Activated CD8-positive, alpha-beta memory T cell treated with anti-CD3 and anti-CD28 coated beads for 48 hours (primary cell): ENCODE data around the gene SHMT2.

Experiments
- DNase-seq, 3 experiments: peaks; one replicate each; pipeline ENCODE4 v3.0.0-alpha.2; 2020; ENCODE audit warnings: low read depth in 2 of 3, low spot score in 2 of 3

SHMT2 gene

DNA sequence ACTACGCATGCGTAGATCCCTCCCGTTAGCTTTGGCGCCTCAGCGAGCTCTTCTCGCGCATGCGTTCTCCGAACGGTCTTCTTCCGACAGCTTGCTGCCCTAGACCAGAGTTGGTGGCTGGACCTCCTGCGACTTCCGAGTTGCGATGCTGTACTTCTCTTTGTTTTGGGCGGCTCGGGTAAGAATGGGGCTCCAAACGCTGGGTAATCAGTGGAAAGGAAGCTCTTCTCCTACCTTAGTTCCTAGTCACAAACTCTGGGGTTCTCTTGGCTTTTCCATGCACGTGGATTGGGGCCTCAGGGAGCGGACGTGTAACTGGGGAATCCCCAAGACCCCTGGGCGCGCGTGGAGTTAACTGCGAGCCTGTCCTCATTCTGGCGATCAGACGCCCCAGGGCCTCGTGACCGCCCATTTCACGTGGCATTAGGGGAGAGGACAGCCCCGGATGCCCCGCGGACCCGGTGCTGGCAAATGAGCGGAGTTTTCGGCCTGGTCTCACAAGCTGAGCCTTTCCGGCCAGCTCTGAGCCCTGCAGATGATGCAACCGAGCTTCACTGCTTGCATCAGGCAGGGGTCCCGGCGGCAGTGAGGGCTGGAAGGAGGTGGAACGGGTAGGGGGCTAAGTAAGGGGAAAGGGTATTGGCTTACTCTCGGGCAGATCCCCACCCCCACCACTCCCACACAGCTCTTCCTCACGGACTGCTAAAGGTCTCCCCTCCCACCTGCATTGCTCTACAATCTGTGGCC lies at the start of gene SHMT2:
SHMT2 (plus strand) TSS at position 78 of the 747 bp plus-strand sequence; CDS start at position 146, 68 bp downstream.
- DNase-seq = peak in 2 of 3 experiments; percentile 85 to 91

GRCh38 chr12:57180321-57180989 lies 49.1 kb upstream of the SHMT2 start:
- no peak for DNase-seq

GRCh38 chr12:57181072-57181471 lies 48.4 kb upstream of the SHMT2 start:
- no peak for DNase-seq

DNA sequence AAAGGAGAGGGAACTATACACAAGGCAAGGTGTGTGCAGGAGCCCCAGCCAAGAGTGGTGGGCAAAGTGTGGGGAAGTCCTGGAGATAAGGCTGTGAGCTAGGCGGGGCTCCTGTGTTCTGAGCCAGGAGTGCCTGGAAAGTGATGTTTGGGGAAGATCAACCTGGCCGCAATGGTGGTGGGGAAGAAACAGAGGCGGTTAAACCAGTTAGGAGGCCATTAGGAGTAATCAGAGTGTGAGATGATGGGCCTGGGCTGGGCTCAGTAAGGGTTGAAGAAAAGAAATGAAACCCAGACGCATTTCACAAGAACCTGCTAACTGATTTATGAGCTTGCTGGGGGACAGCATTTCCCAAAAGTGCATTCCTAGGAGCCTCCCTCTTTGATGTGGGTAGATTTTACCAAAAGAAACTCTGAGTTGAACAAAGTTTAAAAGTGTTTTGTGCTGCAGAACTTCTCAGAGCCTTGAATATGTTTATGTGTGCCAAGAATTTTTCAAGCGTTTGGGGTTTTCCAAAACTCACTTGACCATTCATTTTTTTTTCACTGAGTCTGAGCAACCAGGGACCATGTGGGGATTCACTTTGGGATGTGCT lies 47.9 kb upstream of the SHMT2 start:
- no peak for DNase-seq

DNA sequence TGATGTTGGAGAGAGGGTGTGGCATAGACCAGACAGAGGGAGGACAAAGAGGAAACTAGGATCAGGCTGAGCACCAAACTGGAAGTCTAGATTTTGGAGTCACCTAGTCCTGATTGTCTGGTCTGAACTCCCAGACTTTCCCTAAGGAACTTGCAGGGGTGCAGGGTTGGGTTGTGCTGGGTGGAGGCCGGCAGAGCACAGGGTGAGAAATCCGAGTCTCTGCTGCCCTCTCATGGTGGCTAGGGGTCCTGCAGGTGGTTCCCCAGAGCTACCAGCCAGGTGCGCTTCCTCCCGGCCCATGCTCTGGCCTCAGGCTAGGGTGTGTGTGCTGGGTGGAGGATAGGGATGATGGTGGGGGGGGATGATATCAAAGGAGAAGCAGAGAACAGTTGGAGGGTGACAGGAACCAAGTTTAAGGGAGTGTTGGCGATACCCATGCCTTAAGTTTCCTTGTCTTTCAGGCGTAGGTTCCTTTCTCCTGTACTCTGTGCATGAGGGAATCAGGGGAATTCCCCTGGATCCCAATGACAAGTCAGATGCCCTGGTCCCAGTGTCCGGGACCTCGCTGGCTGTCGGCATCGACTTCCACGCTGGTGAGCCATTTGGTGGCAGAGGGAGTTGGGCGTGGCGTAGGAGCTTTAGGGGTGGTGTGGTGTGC lies 46.5 kb upstream of the SHMT2 start:
- DNase-seq = peak; percentile 44 to 75 (median 71)

GRCh38 chr12:57183939-57184725 lies 45.4 kb upstream of the SHMT2 start:
- DNase-seq = no peak

GRCh38 chr12:57185403-57185802 lies 44.1 kb upstream of the SHMT2 start:
- DNase-seq = no peak

DNA sequence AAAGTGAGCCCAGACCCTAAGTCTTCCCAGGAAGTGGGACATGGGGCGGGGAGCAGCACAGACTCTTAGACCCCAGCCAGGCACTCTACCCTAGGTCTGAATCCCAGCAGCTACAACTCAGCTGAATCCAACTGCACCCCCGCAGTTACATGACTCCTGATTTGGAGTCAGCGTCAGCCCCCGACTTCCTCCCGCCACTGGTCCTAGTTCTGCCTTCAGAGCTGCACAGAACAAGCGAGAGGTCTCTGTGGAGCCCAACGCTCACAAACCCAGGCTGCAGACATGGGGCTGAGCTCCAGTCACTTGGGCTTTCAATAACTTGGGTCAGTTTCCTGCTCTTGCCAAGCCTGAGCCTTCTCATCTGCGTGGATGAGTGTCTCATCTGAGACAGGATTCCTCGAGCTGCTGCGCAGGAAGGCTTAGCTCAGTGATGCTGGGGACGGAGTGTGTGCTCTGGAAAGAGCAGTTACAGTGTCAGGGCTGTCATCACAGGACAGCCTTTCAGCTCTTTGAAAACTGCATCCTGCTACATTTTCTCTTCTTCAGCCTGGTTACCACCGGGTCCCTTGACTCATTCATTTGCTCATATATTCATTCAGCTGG lies 43.5 kb upstream of the SHMT2 start:
- DNase-seq = no peak

DNA sequence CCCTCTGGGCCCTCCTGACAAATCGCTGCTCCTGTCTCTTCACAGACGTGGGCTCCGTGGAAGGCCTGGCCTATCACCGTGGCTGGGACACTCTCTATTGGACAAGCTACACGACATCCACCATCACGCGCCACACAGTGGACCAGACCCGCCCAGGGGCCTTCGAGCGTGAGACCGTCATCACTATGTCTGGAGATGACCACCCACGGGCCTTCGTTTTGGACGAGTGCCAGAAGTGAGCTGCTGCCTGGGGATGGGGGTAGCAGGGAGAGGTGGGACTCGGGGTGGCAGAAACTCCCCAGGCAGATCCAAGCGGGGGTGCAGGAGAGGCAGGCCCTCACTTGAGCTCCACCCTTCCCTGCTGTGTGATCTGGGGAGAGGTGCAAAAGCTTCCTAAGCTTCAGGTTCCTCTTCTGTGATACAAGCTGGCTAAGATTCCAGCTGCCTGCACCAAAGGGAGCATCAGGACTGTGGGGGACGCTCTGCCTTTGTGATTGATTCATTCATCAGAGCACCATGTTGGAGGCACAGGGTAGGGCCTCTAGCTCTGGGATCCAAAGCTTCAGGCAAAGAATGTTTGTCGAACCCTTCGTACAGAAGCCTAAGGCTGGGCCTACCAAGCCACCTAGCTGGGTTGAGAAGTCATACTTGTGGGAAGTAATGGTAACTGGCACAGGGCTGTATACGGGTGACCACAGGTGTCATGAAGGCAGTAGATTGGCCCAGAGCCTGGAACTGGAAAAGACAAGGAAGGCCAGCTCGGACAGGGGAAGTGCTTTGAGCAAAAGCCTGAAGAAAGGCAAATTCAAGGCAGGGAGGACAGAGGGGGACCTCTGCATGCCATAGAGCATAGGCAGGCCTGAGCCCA lies 42.1 kb upstream of the SHMT2 start:
- DNase-seq = no peak

DNA sequence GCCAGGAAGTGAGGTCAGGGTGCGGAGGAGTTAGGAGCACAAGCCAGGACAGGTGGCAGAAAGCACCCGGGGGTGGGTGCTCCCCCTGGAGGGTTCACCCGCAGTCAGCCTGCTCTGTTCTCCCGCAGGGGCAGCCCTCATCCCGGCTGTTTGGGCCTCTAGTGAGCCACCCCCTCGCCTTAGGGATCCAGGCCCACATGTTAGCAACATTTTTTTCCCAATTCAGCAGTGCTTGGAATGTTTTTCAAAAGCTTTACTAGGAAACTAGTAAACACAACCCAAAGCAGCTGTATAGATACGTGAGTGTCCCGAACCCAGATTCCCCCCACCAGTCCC lies 41.5 kb upstream of the SHMT2 start:
- no peak for DNase-seq

- no peak for DNase-seq
These were observed 39.5 kb upstream of the SHMT2 start for GRCh38 chr12:57190037-57190436.

DNA sequence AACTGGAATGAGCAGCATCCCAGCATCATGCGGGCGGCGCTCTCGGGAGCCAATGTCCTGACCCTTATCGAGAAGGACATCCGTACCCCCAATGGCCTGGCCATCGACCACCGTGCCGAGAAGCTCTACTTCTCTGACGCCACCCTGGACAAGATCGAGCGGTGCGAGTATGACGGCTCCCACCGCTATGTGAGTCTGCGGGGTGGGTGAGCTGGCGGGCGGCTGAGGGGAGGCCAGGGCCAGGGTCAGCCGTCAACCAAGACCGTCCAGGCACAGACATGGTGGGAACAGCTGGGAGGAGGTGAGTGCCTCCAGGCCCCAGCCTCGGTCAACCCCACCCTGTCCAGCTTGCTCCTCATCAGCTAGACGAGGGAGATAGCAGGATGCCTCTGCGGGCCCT lies 38.7 kb upstream of the SHMT2 start:
- no peak for DNase-seq

DNA sequence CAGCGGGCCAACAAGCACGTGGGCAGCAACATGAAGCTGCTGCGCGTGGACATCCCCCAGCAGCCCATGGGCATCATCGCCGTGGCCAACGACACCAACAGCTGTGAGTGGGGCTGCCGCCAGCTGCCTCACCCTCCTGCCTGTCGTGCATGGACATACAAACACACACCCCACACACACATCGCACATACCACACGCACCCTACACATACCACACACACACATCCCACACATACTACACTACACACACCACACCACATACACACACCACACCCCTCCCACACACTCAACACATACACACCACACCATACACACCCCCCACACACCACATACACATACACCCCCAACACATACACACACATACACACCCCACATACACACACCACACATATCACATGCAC lies 38.1 kb upstream of the SHMT2 start:
- no peak for DNase-seq

- no peak for DNase-seq
These were observed 36.6 kb upstream of the SHMT2 start for GRCh38 chr12:57192920-57193319.

DNA sequence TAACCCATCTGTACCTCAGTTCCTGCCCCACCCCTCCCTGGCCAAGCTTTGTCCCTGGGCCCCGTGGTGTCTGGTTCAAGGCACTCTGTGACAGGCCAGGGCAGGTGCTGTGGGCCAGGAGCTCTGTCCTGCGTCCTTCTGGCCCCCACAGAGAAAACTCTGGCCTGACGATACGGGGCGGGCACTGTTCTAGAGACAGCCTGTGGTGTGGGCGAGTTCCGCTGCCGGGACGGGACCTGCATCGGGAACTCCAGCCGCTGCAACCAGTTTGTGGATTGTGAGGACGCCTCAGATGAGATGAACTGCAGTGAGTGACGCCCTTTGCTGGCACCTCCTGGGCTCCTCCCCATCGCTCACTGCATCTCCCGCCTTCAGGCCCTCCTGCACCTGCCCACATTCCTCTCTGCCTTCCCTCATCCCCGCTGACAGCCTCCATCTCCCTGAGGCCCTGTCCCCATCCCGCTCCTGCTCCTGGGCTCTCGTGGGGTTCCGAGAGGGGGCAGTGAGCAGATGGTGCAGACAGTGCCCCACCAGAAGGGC lies 35.7 kb upstream of the SHMT2 start:
- no peak for DNase-seq

DNA sequence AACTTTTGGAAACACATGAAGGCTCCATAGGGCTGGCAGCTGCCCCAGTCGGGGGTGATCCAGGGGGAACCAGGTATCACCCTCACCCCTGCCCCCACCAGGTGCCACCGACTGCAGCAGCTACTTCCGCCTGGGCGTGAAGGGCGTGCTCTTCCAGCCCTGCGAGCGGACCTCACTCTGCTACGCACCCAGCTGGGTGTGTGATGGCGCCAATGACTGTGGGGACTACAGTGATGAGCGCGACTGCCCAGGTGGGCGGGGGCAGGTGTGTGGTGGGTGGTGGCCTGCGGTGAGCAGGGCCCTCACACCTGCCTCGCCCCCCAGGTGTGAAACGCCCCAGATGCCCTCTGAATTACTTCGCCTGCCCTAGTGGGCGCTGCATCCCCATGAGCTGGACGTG lies 35.3 kb upstream of the SHMT2 start:
- DNase-seq = no peak

GRCh38 chr12:57195186-57195585 lies 34.3 kb upstream of the SHMT2 start:
- DNase-seq = no peak

DNA sequence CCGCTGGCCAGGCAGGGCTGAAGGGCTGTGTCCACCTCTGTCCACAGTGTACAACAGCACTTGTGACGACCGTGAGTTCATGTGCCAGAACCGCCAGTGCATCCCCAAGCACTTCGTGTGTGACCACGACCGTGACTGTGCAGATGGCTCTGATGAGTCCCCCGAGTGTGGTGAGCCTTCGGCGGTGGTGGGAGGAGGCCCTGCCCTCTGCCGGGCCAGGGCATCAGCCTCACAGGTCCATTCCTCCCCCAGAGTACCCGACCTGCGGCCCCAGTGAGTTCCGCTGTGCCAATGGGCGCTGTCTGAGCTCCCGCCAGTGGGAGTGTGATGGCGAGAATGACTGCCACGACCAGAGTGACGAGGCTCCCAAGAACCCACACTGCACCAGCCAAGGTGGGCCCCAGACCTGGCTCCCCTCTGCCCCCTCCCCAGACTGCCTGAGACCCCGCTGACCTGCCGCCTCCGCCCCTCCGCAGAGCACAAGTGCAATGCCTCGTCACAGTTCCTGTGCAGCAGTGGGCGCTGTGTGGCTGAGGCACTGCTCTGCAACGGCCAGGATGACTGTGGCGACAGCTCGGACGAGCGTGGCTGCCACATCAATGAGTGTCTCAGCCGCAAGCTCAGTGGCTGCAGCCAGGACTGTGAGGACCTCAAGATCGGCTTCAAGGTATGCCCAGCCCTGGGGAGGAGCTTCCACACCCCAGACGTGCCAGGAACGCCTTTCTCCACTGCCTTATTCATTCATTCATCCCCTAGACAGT lies 33.7 kb upstream of the SHMT2 start:
- no peak for DNase-seq

GRCh38 chr12:57196439-57196838 lies 33.1 kb upstream of the SHMT2 start:
- no peak for DNase-seq
